K562 (cell line): ENCODE measurements around the gene TPSG1. TPM values are rescaled to one million over a fixed set of nuclear protein-coding genes. Genes with fewer than 3 reads are reported as not detected.

Source experiments
- ATAC-seq: fragments of 200-7000 bp; cut with Tn5 transposase; 3 replicates; pipeline ENCODE4 v1.9.1; 2020; ENCODE audit warnings: moderate library complexity
- BruUV-seq: library from RNA; stranded (reverse); fragments of 400-500 nt; replicated peaks from 2 replicates; lab custom pipeline; 2021; lab: Mats Ljungman, UMichigan
- CTCF ChIA-PET: fragments of 300-600 bp; formaldehyde crosslinking; extraction: SDS; loops from one replicate; lab custom pipeline; 2021; ENCODE audit warnings: low intra/inter-chr PET ratio; lab: Yijun Ruan, JAX
- POLR2A ChIA-PET: fragments of 300-600, 350-650 bp; sonication (Branson Sonifier 250); formaldehyde crosslinking; extraction: SDS; loops from one replicate; lab custom pipeline; 2021; ENCODE audit warnings: antibody characterized with exemption, inconsistent platforms; lab: Yijun Ruan, JAX
- DNase-seq, 4 experiments: peaks; one replicate each; pipeline versions ENCODE4 v3.0.0 to v3.0.0-alpha.2; 2011 to 2018; ENCODE audit warnings: low spot score in 3 of 4, mixed read lengths in 3 of 4; ENCODE audit errors: extremely low read depth in 1 of 4
- FAIRE-seq: peaks from 2 replicates; lab custom pipeline; 2011; peaks lifted over from hg19 to GRCh38; lab: Jason Lieb, UNC
- H2AFZ ChIP-seq: 2 replicates; pipeline ENCODE4 v1.6.0; 2011; ENCODE audit warnings: low read depth, low read length, control low read depth, inconsistent platforms
- H3K27ac ChIP-seq: fragments of 200-600 bp; 3 replicates; pipeline ENCODE4 v1.8.0; 2011; ENCODE audit warnings: low read depth, mild to moderate bottlenecking, control low read depth, inconsistent platforms, low read length, moderate library complexity, mixed read lengths; ENCODE audit errors: extremely low read depth
- H3K27me3 ChIP-seq, 2 experiments: fragments of 300-600 bp in 1 of 2; 2 replicates in 1 of 2; 3 replicates in 1 of 2; pipeline versions ENCODE4 v1.6.0 to v1.8.0; 2011; ENCODE audit warnings: inconsistent platforms in 2 of 2, low read length in 2 of 2, mild to moderate bottlenecking in 1 of 2, mixed read lengths in 1 of 2, moderate library complexity in 1 of 2; ENCODE audit not compliant: control insufficient read depth in 2 of 2, insufficient read depth in 2 of 2
- H3K36me3 ChIP-seq: fragments of 300-600 bp; 3 replicates; pipeline ENCODE4 v1.8.0; 2011; ENCODE audit warnings: mild to moderate bottlenecking, low read length, inconsistent platforms; ENCODE audit not compliant: control insufficient read depth, insufficient read depth
- H3K4me1 ChIP-seq, 2 experiments: fragments of 200-600 bp in 1 of 2; replicated peaks in 1 of 2; 2 replicates in 1 of 2; 3 replicates in 1 of 2; pipeline versions ENCODE4 v1.5.1 to v1.8.0; 2011; ENCODE audit warnings: inconsistent platforms in 2 of 2, low read length in 2 of 2, mild to moderate bottlenecking in 1 of 2, mixed read lengths in 1 of 2, moderate library complexity in 1 of 2; ENCODE audit not compliant: control insufficient read depth in 2 of 2, insufficient read depth in 2 of 2
- H3K4me2 ChIP-seq: 2 replicates; pipeline ENCODE4 v1.6.1; 2011; ENCODE audit warnings: low read length, control low read depth, inconsistent platforms, mixed read lengths; ENCODE audit not compliant: insufficient read depth
- H3K4me3 ChIP-seq: fragments of 200-600 bp; sonication (generic), shearing (Covaris generic); 2 replicates; pipeline ENCODE4 v1.5.1; 2016; ENCODE audit warnings: control low read depth, inconsistent platforms
- H3K79me2 ChIP-seq: fragments of 200-600 bp; 3 replicates; pipeline ENCODE4 v1.8.0; 2011; ENCODE audit warnings: low read length, inconsistent platforms; ENCODE audit not compliant: control insufficient read depth, insufficient read depth
- H3K9ac ChIP-seq, 2 experiments: 2 replicates each; pipeline versions ENCODE4 v1.6.0 to v1.6.1; 2011; ENCODE audit warnings: low read depth in 2 of 2, low read length in 2 of 2, control low read depth in 1 of 2, inconsistent platforms in 1 of 2, mild to moderate bottlenecking in 1 of 2, mixed read lengths in 1 of 2; ENCODE audit not compliant: insufficient read depth in 1 of 2
- H3K9me1 ChIP-seq: one replicate; pipeline ENCODE4 v1.6.0; 2011; ENCODE audit warnings: inconsistent platforms, mild to moderate bottlenecking, low read length, moderate library complexity; ENCODE audit not compliant: control insufficient read depth, insufficient read depth
- H3K9me3 ChIP-seq: replicated peaks from 2 replicates; pipeline ENCODE4 v1.5.1; 2011; ENCODE audit warnings: low read depth, low read length, inconsistent platforms; ENCODE audit not compliant: control insufficient read depth, insufficient read depth
- H4K20me1 ChIP-seq: replicated peaks from 2 replicates; pipeline ENCODE4 v1.6.1; 2011; ENCODE audit warnings: low read length, inconsistent platforms, mixed read lengths; ENCODE audit not compliant: control insufficient read depth, insufficient read depth
- AFF1 ChIP-seq, 2 experiments: fragments of 450-650 bp; IDR thresholded peaks; 2 replicates each; pipeline ENCODE4 v1.6.1; 2018; ENCODE audit warnings: mild to moderate bottlenecking in 2 of 2, low read depth in 1 of 2; ENCODE audit not compliant: partially characterized antibody in 2 of 2
- ATF7 ChIP-seq: fragments of 450-650 bp; IDR thresholded peaks from 2 replicates; pipeline ENCODE4 v1.7.1; 2014; ENCODE audit warnings: mild to moderate bottlenecking, moderate library complexity
- BRD4 ChIP-seq: fragments of 200-600 bp; sonication (generic); IDR thresholded peaks from 2 replicates; pipeline ENCODE4 v1.6.1; 2017; ENCODE audit warnings: inconsistent platforms
- CLOCK ChIP-seq: fragments of 250-450 bp; sonication (Bioruptor Pico); IDR thresholded peaks from 2 replicates; pipeline ENCODE4 v1.4.0; 2020; ENCODE audit warnings: mild to moderate bottlenecking, moderate library complexity, borderline replicate concordance
- DNMT1 ChIP-seq: fragments of 450-650 bp; IDR thresholded peaks from 2 replicates; pipeline ENCODE4 v1.6.1; 2016; ENCODE audit warnings: antibody characterized with exemption, mild to moderate bottlenecking
- FOXA1 ChIP-seq: fragments of 450-650 bp; IDR thresholded peaks from 2 replicates; pipeline ENCODE4 v1.6.1; 2016; ENCODE audit warnings: mild to moderate bottlenecking, borderline replicate concordance
- KDM1A ChIP-seq, 2 experiments: fragments of 450-650 bp; IDR thresholded peaks; 2 replicates each; pipeline ENCODE4 v1.6.1; 2016; ENCODE audit warnings: mild to moderate bottlenecking in 2 of 2
- L3MBTL2 ChIP-seq: fragments of 450-650 bp; IDR thresholded peaks from 2 replicates; pipeline ENCODE4 v1.6.1; 2016; ENCODE audit warnings: mild to moderate bottlenecking, moderate library complexity
- PHF8 ChIP-seq: fragments of 200-600 bp; sonication (generic); IDR thresholded peaks from 2 replicates; pipeline ENCODE4 v1.6.1; 2012; ENCODE audit warnings: mixed run types, mild to moderate bottlenecking, inconsistent platforms, low read length, moderate library complexity, borderline replicate concordance
- SNRNP70 ChIP-seq: fragments of 200-400 bp; formaldehyde crosslinking; optimal IDR thresholded peaks from 2 replicates; pipeline ENCODE3; 2017; ENCODE audit warnings: low read depth, low read length
- STAT5A ChIP-seq: IDR thresholded peaks from 2 replicates; pipeline ENCODE4 v1.6.1; 2012; ENCODE audit warnings: low read length, inconsistent platforms, borderline replicate concordance
- TARDBP ChIP-seq: fragments of 450-650 bp; IDR thresholded peaks from 2 replicates; pipeline ENCODE4 v1.6.1; 2016
- ZNF121 ChIP-seq: sonication (generic); formaldehyde crosslinking; conservative IDR thresholded peaks from 2 replicates; pipeline ENCODE4 v1.8.0; 2022; ENCODE audit warnings: missing genetic modification reagents
- WGBS: fragments of 100-300 bp; shearing (Covaris generic); methylation state at CpG from one replicate; pipeline ENCODE4 v1.1.6; 2016; ENCODE audit warnings: low coverage, mixed read lengths; ENCODE audit not compliant: insufficient coverage; ENCODE audit errors: missing lambda C conversion rate; 5-methylcytosine and 5-hydroxymethylcytosine counted together
- in situ Hi-C: fragments of 300-500 bp; cut with MboI; formaldehyde crosslinking; loops from 4 replicates; pipeline ENCODE4 v1.15.0; 2018; ENCODE audit warnings: inconsistent platforms, mixed read lengths
- intact Hi-C: fragments of 100-400 bp; cut with micrococcal nuclease; formaldehyde crosslinking; loops from 2 replicates; pipeline ENCODE4 v1.14.2; 2022
- polyA plus RNA-seq, 8 experiments: library from polyadenylated mRNA; depleted of rRNA in 4 of 8; stranded (reverse) in 5 of 8; unstranded in 3 of 8; fragments of >200 nt; fragmentation: Nextera tagmentation in 2 of 8; fragmentation: Illumina TruSeq in 1 of 8; extraction: Ambion mirVana in 2 of 8; extraction: Trizol in 1 of 8; gene quantifications; 2 replicates each; pipeline versions ENCODE4 v1.2.1 to v1.2.3, GENCODE V29; 2011 to 2014; ENCODE audit warnings: inconsistent platforms in 1 of 8, missing spikeins in 1 of 8
- total RNA-seq, 7 experiments: library from RNA; depleted of rRNA in 6 of 7; stranded (reverse); fragments of >200 nt in 6 of 7; fragmentation: Illumina TruSeq in 2 of 7; extraction: Trizol in 2 of 7; gene quantifications; 2 replicates each; pipeline versions ENCODE4 v1.2.1 to v1.2.3, GENCODE V29; 2011 to 2021; ENCODE audit warnings: low replicate concordance in 1 of 7

Gene TPSG1
- total and polyA plus RNA-seq, 9 of the 15 experiments (the other 6 are each of a cell fraction or from before 2014, with no cell fraction given) = not detected

- BruUV-seq = no TSS peak
- FAIRE-seq = no peak
These were observed 16.0 kb downstream of the TPSG1 start for GRCh38 chr16:1209081-1209480.

More at GRCh38 chr16:1209081-1209480, 16.0 kb downstream of the TPSG1 start:
- H2AFZ ChIP-seq = no peak overlapping the region
- no peaks in the 10 kb centered on the region for H3K9me3 ChIP-seq
- POLR2A ChIA-PET = interaction anchor here (1.0 kb wide), 1 partner anchor 9 kb away, joined by 3 read pairs; no protein-coding TSS in a partner anchor
- WGBS = 37% methylated on average over 20 of the region's 43 CpGs
- no peaks in the 10 kb centered on the region; the same call in 1 of the 2 replicates for H4K20me1 ChIP-seq
- no peak overlapping the region for H3K4me2 ChIP-seq
- ATAC-seq (no peak), DNase-seq (no peak)
- CTCF ChIA-PET = no interaction called here
- no peak overlapping the region for H3K9ac ChIP-seq
- in situ Hi-C loops = no loop called here
- H3K27ac ChIP-seq = no peak overlapping the region
- H3K27me3 ChIP-seq = peaks cover 34 to 87% of the 10 kb centered on the region in 2 experiments; a peak in 4 of 5 replicates
- no peak overlapping the region for H3K4me3 ChIP-seq
- intact Hi-C loops = no loop called here
- H3K9me1 ChIP-seq = no peaks in the 10 kb centered on the region
- peaks cover 0 to 55% of the 10 kb centered on the region in 2 experiments; a peak in 2 of 5 replicates for H3K4me1 ChIP-seq
- no peaks in the 10 kb centered on the region for H3K36me3 ChIP-seq
- TF ChIP-seq DNMT1 = no peak
- no peak for TF ChIP-seq ZNF121 (CRISPR knock-in tag)
- no peak for TF ChIP-seq KDM1A (IDR thresholded peaks at IDR 0.05)
- TF ChIP-seq BRD4 = no peak
- no peak for TF ChIP-seq TARDBP
- TF ChIP-seq ATF7 = no peak
- no peak for TF ChIP-seq AFF1 (IDR thresholded peaks at IDR 0.05; ENCODE audit: low read depth in 1 of 2, partially characterized antibody in 2 of 2)
- TF ChIP-seq L3MBTL2 = no peak
- no peak for TF ChIP-seq SNRNP70
- TF ChIP-seq STAT5A = no peak
- TF ChIP-seq FOXA1 = no peak
- TF ChIP-seq CLOCK (CRISPR knock-in tag) = no peak
- TF ChIP-seq PHF8 = no peak
- no peaks in the 10 kb centered on the region for H3K79me2 ChIP-seq
